ENCODE measurements around the gene LAMA4. TPM values are rescaled to one million over a fixed set of nuclear protein-coding genes. Genes with fewer than 3 reads are reported as not detected.

Gene LAMA4
- total RNA-seq, 1 donor from 2014 or later = 0.22 TPM

DNA sequence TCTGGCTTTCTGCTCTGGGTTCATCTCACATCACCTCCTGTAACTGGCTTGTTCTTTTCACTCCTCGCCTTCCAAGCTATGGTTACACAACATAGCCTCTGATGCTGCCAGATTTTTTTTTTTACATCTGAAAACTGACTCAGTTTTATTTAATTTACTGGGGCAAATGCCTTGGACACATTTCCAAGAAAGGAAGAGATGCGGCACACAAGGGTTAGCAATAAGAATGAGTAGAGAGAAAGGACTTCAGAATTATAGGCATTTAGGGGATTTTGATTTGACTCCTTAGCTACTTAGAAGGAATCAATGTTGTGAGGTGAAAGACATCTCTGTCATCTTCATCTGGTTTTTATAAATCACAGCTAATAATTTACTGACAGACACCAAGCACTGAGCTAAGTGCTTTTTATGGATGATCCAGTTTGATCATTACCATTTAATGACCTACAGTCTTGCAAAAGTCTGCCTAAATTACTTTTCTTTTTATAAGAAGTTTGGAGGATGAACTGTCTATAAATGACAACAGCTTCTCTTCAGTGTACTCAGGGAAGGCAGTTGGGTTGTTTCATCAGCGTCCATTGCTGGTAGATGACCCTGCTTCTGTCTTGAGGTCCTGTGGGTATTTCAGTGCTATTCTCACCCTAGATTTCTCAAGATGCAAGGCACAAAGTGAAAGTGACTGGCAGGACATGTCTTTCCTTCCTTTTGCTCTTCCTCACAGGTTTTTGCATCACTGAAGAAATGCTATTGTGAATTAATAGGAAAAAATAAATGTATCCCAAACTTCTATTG lies 31.1 kb downstream of the LAMA4 start:
- Mint-ChIP-seq H3K36me3 (ENCODE audit: unreplicated experiment) (no peaks in the 10 kb centered on the region), H3K4me3 (ENCODE audit: unreplicated experiment) (no peak overlapping the region), H3K4me1 (ENCODE audit: low read depth, unreplicated experiment) (peaks cover 3% of the 10 kb centered on the region), H3K27ac (ENCODE audit: unreplicated experiment) (no peak overlapping the region), H3K27me3 (ENCODE audit: unreplicated experiment) (peaks cover 2% of the 10 kb centered on the region), H3K9me3 (ENCODE audit: unreplicated experiment) (no peaks in the 10 kb centered on the region)
- DNase-seq = no peak
- no peak for TF ChIP-seq CTCF (IDR thresholded peaks at IDR 0.05; ENCODE audit: partially characterized antibody, unreplicated experiment)

GRCh38 chr6:112221981-112222852 lies 32.1 kb downstream of the LAMA4 start:
- no peak for TF ChIP-seq CTCF (IDR thresholded peaks at IDR 0.05; ENCODE audit: partially characterized antibody, unreplicated experiment)
- peaks cover 2% of the 10 kb centered on the region for H3K4me1 Mint-ChIP-seq (ENCODE audit: low read depth, unreplicated experiment)
- H3K4me3 Mint-ChIP-seq (ENCODE audit: unreplicated experiment) = no peak overlapping the region
- peaks cover 2% of the 10 kb centered on the region for H3K27me3 Mint-ChIP-seq (ENCODE audit: unreplicated experiment)
- no peaks in the 10 kb centered on the region for H3K9me3 Mint-ChIP-seq (ENCODE audit: unreplicated experiment)
- H3K27ac Mint-ChIP-seq (ENCODE audit: unreplicated experiment) = no peak overlapping the region
- no peaks in the 10 kb centered on the region for H3K36me3 Mint-ChIP-seq (ENCODE audit: unreplicated experiment)
- DNase-seq = no peak

- H3K36me3 Mint-ChIP-seq (ENCODE audit: unreplicated experiment) = no peaks in the 10 kb centered on the region
- no peaks in the 10 kb centered on the region for H3K9me3 Mint-ChIP-seq (ENCODE audit: unreplicated experiment)
- no peak overlapping the region for H3K27ac Mint-ChIP-seq (ENCODE audit: unreplicated experiment)
- no peak for TF ChIP-seq CTCF (IDR thresholded peaks at IDR 0.05; ENCODE audit: partially characterized antibody, unreplicated experiment)
- H3K4me1 Mint-ChIP-seq (ENCODE audit: low read depth, unreplicated experiment) = peaks cover 2% of the 10 kb centered on the region
- peaks cover 2% of the 10 kb centered on the region for H3K27me3 Mint-ChIP-seq (ENCODE audit: unreplicated experiment)
- no peak overlapping the region for H3K4me3 Mint-ChIP-seq (ENCODE audit: unreplicated experiment)
- DNase-seq = no peak
These were observed 32.8 kb downstream of the LAMA4 start for GRCh38 chr6:112221561-112221960.

DNA sequence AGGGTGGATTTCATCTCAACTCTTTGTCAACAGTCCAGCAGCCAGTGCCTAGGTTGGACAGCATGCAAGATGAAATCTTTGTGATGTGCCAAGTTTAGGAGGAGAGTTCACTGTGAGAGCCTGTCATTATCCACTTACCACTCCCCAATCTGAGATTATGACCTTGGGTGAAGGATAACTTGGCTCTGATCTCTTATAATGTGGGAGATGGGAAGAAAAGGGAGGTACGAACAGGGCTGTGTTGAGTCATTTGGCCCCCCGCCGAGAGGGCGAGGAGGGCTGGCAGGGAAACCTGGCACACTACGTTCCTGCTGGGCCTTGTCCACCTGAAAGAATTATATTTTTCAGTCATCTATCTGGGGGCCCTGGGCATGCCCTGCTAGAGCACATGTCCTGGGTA lies 35.8 kb downstream of the LAMA4 start:
- no peak for TF ChIP-seq CTCF (IDR thresholded peaks at IDR 0.05; ENCODE audit: partially characterized antibody, unreplicated experiment)
- DNase-seq = no peak
- H3K4me1 Mint-ChIP-seq (ENCODE audit: low read depth, unreplicated experiment) = peaks cover 6% of the 10 kb centered on the region
- no peaks in the 10 kb centered on the region for H3K27me3 Mint-ChIP-seq (ENCODE audit: unreplicated experiment)
- no peaks in the 10 kb centered on the region for H3K36me3 Mint-ChIP-seq (ENCODE audit: unreplicated experiment)
- no peak overlapping the region for H3K4me3 Mint-ChIP-seq (ENCODE audit: unreplicated experiment)
- H3K27ac Mint-ChIP-seq (ENCODE audit: unreplicated experiment) = no peak overlapping the region
- no peaks in the 10 kb centered on the region for H3K9me3 Mint-ChIP-seq (ENCODE audit: unreplicated experiment)
